ENCODE measurements around the gene PFDN1. TPM values are rescaled to one million over a fixed set of nuclear protein-coding genes. Genes with fewer than 3 reads are reported as not detected.

PFDN1 gene
- total and polyA plus RNA-seq, 9 of the 15 experiments (the other 6 are each of a cell fraction or from before 2014, with no cell fraction given) = 45.5 to 215 (median 78.0) TPM

- TF ChIP-seq ZBTB49 (CRISPR knock-in tag; IDR thresholded peaks at IDR 0.05; ENCODE audit: borderline replicate concordance) = no peak
- no peak for TF ChIP-seq HDAC8 (tag; IDR thresholded peaks at IDR 0.05)
- TF ChIP-seq GMEB1 (CRISPR knock-in tag; IDR thresholded peaks at IDR 0.05) = no peak
- TF ChIP-seq TAL1 (IDR thresholded peaks at IDR 0.05) = no peak
Observed at GRCh38 chr5:140253985-140254384, 48.9 kb downstream of the PFDN1 start (continued).

- H3K4me3 ChIP-seq = no peak overlapping the region
- H3K9me1 ChIP-seq (ENCODE audit: control insufficient read depth, insufficient read depth, low read length) = peaks cover 4% of the 10 kb centered on the region
- H4K20me1 ChIP-seq (replicated peaks; ENCODE audit: control insufficient read depth, insufficient read depth, low read length) = peaks cover 4% of the 10 kb centered on the region; the same call in 1 of the 2 replicates
- H3K36me3 ChIP-seq (ENCODE audit: control insufficient read depth, insufficient read depth, low read length) = peaks cover 41% of the 10 kb centered on the region
- H3K9ac ChIP-seq (ENCODE audit: insufficient read depth in 1 of 2, low read depth in 2 of 2, low read length in 2 of 2) = no peak overlapping the region
- H2AFZ ChIP-seq (ENCODE audit: low read depth, low read length) = no peak overlapping the region
- POLR2A ChIA-PET = interaction anchor here (0.7 to 2.0 kb wide), 5 partner anchors 9 to 100 kb away, joined by 3 to 11 read pairs (median 3); no protein-coding TSS in a partner anchor
- intact Hi-C loops (cut with micrococcal nuclease) = no loop called here
- TF ChIP-seq NFIC (IDR thresholded peaks at IDR 0.05) (peak; percentile 97), NFIX (CRISPR knock-in tag; IDR thresholded peaks at IDR 0.05; ENCODE audit: low read depth) (peak; percentile 69), ZNF121 (CRISPR knock-in tag; conservative IDR thresholded peaks at IDR 0.05) (no peak), AFF1 (IDR thresholded peaks at IDR 0.05; ENCODE audit: low read depth in 1 of 2, partially characterized antibody in 2 of 2) (no peak)
- H3K4me1 ChIP-seq (replicated peaks in 1 of 2; ENCODE audit: control insufficient read depth in 2 of 2, insufficient read depth in 2 of 2, low read length in 2 of 2) = no peaks in the 10 kb centered on the region; a peak in 2 of 5 replicates
- FAIRE-seq (no peak), ATAC-seq (no peak), DNase-seq (ENCODE audit: extremely low read depth in 1 of 4, low spot score in 3 of 4) (no peak)
- peaks cover 9% of the 10 kb centered on the region for H3K79me2 ChIP-seq (ENCODE audit: control insufficient read depth, insufficient read depth, low read length)
- H3K27me3 ChIP-seq (ENCODE audit: control insufficient read depth in 2 of 2, insufficient read depth in 2 of 2, low read length in 2 of 2) = no peaks in the 10 kb centered on the region
- no peak overlapping the region for H3K4me2 ChIP-seq (ENCODE audit: insufficient read depth, low read length)
- H3K9me3 ChIP-seq (replicated peaks; ENCODE audit: control insufficient read depth, insufficient read depth, low read depth, low read length) = no peaks in the 10 kb centered on the region
- H3K27ac ChIP-seq (ENCODE audit: extremely low read depth, low read depth, low read length) = no peak overlapping the region
- no TSS peak for BruUV-seq (replicated peaks)
- in situ Hi-C loops (cut with MboI) = no loop called here
- CTCF ChIA-PET (ENCODE audit: low intra/inter-chr PET ratio) = no interaction called here
- 89% methylated on average over 10 of the region's 10 CpGs for WGBS (ENCODE audit: insufficient coverage, low coverage, missing lambda C conversion rate)
Observed at GRCh38 chr5:140252470-140253126, 50.3 kb downstream of the PFDN1 start.

Data from K562 (cell line).